ENCODE results near the gene IGF2BP2.

GRCh38 chr3:185740133-185740532, 84.7 kb downstream of the IGF2BP2 start:
- TF ChIP-seq ISL1 (CRISPR knock-in tag; IDR thresholded peaks at IDR 0.05): no peak
- no peak for TF ChIP-seq CSDC2 (CRISPR knock-in tag; IDR thresholded peaks at IDR 0.05)
- no peak for TF ChIP-seq RARB (CRISPR knock-in tag; IDR thresholded peaks at IDR 0.05)
- no peak for TF ChIP-seq PPARA (CRISPR knock-in tag; IDR thresholded peaks at IDR 0.05; ENCODE audit: borderline replicate concordance)
- TF ChIP-seq GLIS3 (CRISPR knock-in tag; IDR thresholded peaks at IDR 0.05): no peak
- no peak for TF ChIP-seq ARNTL (CRISPR knock-in tag; IDR thresholded peaks at IDR 0.05; ENCODE audit: borderline replicate concordance, low read depth)
- no peak for TF ChIP-seq PATZ1 (CRISPR knock-in tag; IDR thresholded peaks at IDR 0.05; ENCODE audit: borderline replicate concordance)
- no peak for TF ChIP-seq CREB5 (CRISPR knock-in tag; IDR thresholded peaks at IDR 0.05; ENCODE audit: low read depth)

Measured in SK-N-SH treated with all-trans-retinoic acid at 6 μM for 48 hours (cell line).